Activated CD8-positive, alpha-beta T cell treated with anti-CD3 and anti-CD28 coated beads for 36 hours (primary cell): ENCODE results near the gene TMED6. TPM values are rescaled to one million over a fixed set of nuclear protein-coding genes. Genes with fewer than 3 reads are reported as not detected.

Experiments used
- ATAC-seq: fragments of 200-7000 bp; cut with Tn5 transposase; one replicate; pipeline ENCODE4 v1.10.0; 2021; ENCODE audit warnings: mild to moderate bottlenecking, moderate library complexity
- CTCF ChIA-PET: fragments of 350-600 bp; sonication (Branson Sonifier 250); formaldehyde crosslinking; loops from one replicate; lab custom pipeline; 2021; ENCODE audit warnings: antibody characterized with exemption; lab: Charles Lee
- POLR2A ChIA-PET: fragments of 350-600 bp; sonication (Branson Sonifier 250); formaldehyde crosslinking; loops from one replicate; lab custom pipeline; 2021; ENCODE audit warnings: antibody characterized with exemption; lab: Charles Lee
- DNase-seq: peaks from one replicate; pipeline ENCODE4 v3.0.0-alpha.2; 2020
- H3K27ac Mint-ChIP-seq: one replicate; pipeline ENCODE4 v1.8.0; 2021; ENCODE audit warnings: mild to moderate bottlenecking, mixed read lengths
- H3K27me3 Mint-ChIP-seq: one replicate; pipeline ENCODE4 v1.8.0; 2021; ENCODE audit warnings: mixed read lengths
- H3K36me3 Mint-ChIP-seq: one replicate; pipeline ENCODE4 v1.8.0; 2021; ENCODE audit warnings: low read depth, mixed read lengths
- H3K4me1 Mint-ChIP-seq: one replicate; pipeline ENCODE4 v1.8.0; 2021; ENCODE audit warnings: low read depth, mixed read lengths
- H3K4me3 Mint-ChIP-seq: one replicate; pipeline ENCODE4 v1.8.0; 2021; ENCODE audit warnings: mild to moderate bottlenecking, moderate library complexity, mixed read lengths
- H3K9me3 Mint-ChIP-seq: one replicate; pipeline ENCODE4 v1.8.0; 2021; ENCODE audit warnings: mixed read lengths
- intact Hi-C: fragments of 100-400 bp; cut with micrococcal nuclease; formaldehyde crosslinking; loops from one replicate; pipeline ENCODE4 v1.10.0; 2022
- total RNA-seq, 2 experiments: library from RNA; stranded (reverse); gene quantifications; one replicate each; pipeline ENCODE4 v1.2.3, GENCODE V29; 2021
- TF ChIP-seq, protein P1 (sequence below): fragments of 200-600 bp; IDR thresholded peaks from one replicate; pipeline ENCODE4 v1.8.0; 2022; ENCODE audit warnings: antibody characterized with exemption, mild to moderate bottlenecking

TMED6 gene
- total RNA-seq, 2 experiments from 2014 or later, result 1.2 to 2.2 TPM

DNA sequence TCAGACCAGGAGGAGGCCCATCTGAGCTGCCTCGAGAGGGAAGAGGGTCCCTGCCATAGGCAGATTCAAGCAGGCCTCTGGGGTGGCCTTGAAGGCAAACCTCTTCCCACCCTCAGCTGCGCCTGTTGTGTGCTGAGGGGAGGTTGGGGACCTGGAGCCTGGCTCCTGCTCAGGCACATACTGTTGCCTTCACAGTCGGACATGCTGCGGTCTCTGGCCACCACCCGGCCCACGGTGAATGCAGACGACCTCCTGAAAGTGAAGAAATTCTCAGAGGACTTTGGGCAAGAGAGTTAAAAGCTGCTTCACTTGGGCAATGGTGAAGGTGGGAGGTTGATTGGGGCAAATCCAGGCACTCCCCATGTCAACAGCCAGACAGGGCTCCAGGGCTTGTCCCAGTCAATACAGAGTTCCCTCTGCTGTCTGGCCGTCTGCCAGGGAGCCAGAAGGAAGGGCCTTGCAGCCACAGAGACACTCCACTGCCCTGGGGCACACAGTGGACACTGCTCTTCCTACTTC is 27.5 kb downstream of the TMED6 start:
- Mint-ChIP-seq H3K27me3 (no peaks in the 10 kb centered on the region), H3K27ac (no peak overlapping the region), H3K4me3 (no peak overlapping the region), H3K36me3 (peaks cover 53% of the 10 kb centered on the region), H3K9me3 (no peaks in the 10 kb centered on the region), H3K4me1 (peaks cover 38% of the 10 kb centered on the region)
- ChIA-PET CTCF (interaction anchor here (1.3 kb wide), 2 partner anchors 12 kb away, joined by 3 to 5 read pairs; no protein-coding TSS in a partner anchor), POLR2A (interaction anchor here (1.1 to 3.6 kb wide), 4 partner anchors 8 to 13 kb away, joined by 3 to 21 read pairs (median 9); partner anchors contain the start of genes COG8 and VPS4A)
- TF ChIP-seq, protein P1, sequence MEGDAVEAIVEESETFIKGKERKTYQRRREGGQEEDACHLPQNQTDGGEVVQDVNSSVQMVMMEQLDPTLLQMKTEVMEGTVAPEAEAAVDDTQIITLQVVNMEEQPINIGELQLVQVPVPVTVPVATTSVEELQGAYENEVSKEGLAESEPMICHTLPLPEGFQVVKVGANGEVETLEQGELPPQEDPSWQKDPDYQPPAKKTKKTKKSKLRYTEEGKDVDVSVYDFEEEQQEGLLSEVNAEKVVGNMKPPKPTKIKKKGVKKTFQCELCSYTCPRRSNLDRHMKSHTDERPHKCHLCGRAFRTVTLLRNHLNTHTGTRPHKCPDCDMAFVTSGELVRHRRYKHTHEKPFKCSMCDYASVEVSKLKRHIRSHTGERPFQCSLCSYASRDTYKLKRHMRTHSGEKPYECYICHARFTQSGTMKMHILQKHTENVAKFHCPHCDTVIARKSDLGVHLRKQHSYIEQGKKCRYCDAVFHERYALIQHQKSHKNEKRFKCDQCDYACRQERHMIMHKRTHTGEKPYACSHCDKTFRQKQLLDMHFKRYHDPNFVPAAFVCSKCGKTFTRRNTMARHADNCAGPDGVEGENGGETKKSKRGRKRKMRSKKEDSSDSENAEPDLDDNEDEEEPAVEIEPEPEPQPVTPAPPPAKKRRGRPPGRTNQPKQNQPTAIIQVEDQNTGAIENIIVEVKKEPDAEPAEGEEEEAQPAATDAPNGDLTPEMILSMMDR, result no peak
- intact Hi-C loops, result no loop called here
- DNase-seq (no peak), ATAC-seq (no peak)

DNA sequence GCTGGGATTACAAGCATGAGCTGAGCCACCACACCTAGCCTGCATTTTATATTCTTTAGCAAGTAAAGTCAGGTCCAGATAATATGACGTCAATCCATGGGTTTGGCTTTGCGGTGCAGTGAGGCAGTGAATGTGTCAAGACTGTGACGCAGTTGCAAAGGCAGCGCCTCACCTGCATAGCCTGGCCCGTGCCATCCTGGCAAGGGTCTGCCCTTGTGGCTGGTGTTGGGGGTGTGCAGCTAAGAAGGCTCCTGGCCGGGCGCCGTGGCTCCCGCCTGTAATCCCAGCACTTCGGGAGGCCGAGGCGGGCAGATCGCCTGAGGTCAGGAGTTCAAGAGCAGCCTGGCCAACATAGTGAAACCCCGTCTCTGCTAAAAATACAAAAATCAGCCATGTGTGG is 28.2 kb downstream of the TMED6 start:
- H3K36me3 Mint-ChIP-seq, result peaks cover 46% of the 10 kb centered on the region
- TF ChIP-seq, protein P1, result no peak
- intact Hi-C loops, result no loop called here
- ChIA-PET POLR2A (interaction anchor here (3.2 kb wide), 1 partner anchor 11 kb away, joined by 15 read pairs; the partner anchor contains the start of gene VPS4A), CTCF (interaction anchor here (1.3 kb wide), 2 partner anchors 11 to 13 kb away, joined by 3 to 5 read pairs; no protein-coding TSS in a partner anchor)
- ATAC-seq, result no peak
- H3K4me3 Mint-ChIP-seq, result no peak overlapping the region
- no peak for DNase-seq
- peaks cover 33% of the 10 kb centered on the region for H3K4me1 Mint-ChIP-seq
- H3K9me3 Mint-ChIP-seq, result no peaks in the 10 kb centered on the region
- no peaks in the 10 kb centered on the region for H3K27me3 Mint-ChIP-seq
- H3K27ac Mint-ChIP-seq, result no peak overlapping the region

DNA sequence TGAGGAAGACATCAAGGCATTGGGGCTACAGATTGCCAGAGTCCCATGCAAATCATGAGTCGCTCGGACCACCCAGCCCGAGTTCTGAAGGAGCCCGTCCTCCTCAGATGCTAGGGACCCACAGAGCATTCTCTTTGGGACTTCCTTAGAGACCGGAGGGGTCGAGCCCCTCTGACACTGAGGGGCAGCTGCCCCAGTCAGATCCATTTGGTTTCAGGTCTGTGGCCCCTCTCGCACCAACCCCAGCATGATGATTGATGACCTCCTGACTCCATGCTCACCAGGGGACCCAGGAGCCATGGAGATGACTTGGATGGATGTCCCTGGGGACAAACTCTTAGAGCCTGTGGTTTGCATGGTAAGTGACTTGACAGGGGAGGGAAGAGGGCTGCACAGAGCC is 29.2 kb downstream of the TMED6 start:
- H3K27me3 Mint-ChIP-seq, result no peaks in the 10 kb centered on the region
- peaks cover 41% of the 10 kb centered on the region for H3K36me3 Mint-ChIP-seq
- ATAC-seq (no peak), DNase-seq (no peak)
- POLR2A ChIA-PET, result interaction anchor here (0.6 to 3.2 kb wide), 2 partner anchors 10 to 403 kb away, joined by 3 to 15 read pairs; partner anchors contain the start of gene VPS4A
- no peaks in the 10 kb centered on the region for H3K9me3 Mint-ChIP-seq
- TF ChIP-seq, protein P1, result no peak
- CTCF ChIA-PET, result no interaction called here
- intact Hi-C loops, result no loop called here
- H3K4me3 Mint-ChIP-seq, result no peak overlapping the region
- peaks cover 27% of the 10 kb centered on the region for H3K4me1 Mint-ChIP-seq
- no peak overlapping the region for H3K27ac Mint-ChIP-seq

DNA sequence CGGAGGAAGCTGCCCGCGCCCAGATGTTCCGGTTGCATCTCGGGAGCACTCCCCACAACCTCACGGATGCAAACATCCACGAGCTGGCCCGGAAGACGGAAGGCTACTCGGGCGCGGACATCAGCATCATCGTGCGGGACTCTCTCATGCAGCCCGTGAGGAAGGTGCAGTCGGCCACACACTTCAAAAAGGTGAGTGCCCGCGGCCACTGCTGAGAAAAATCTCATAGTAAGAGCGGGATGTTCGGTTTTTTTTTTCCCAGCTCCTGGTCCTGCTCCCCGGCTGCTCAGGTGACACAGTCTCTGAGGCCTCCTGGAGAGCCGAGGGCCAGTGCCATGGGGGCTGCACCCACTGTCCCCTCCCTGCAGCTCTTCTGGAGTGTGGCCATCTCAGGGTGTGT is 30.5 kb downstream of the TMED6 start:
- Mint-ChIP-seq H3K4me1 (peaks cover 17% of the 10 kb centered on the region), H3K27ac (no peak overlapping the region), H3K36me3 (peaks cover 40% of the 10 kb centered on the region), H3K9me3 (no peaks in the 10 kb centered on the region), H3K27me3 (no peaks in the 10 kb centered on the region), H3K4me3 (no peak overlapping the region)
- ChIA-PET POLR2A (no interaction called here), CTCF (no interaction called here)
- intact Hi-C loops, result no loop called here
- ATAC-seq (no peak), DNase-seq (no peak)
- TF ChIP-seq, protein P1, result no peak

DNA sequence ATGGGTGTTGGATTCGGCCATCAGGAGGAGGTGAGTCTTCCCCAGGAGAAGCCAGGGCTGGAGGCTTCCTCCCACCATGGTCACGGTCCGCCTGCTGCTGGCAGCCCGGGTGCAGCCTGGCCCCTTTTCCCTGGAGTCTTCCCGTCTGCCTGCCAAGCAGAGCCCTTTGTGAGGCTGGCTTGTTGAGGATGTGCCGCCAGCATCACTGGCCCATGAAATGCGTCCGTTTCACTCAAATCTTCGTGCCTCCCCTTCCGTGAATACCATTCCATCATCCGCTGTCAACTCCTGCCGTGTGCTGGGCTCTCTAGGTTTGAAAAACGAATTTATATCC is 30.9 kb downstream of the TMED6 start:
- TF ChIP-seq, protein P1, result no peak
- intact Hi-C loops, result no loop called here
- Mint-ChIP-seq H3K27me3 (no peaks in the 10 kb centered on the region), H3K9me3 (no peaks in the 10 kb centered on the region), H3K4me1 (peaks cover 14% of the 10 kb centered on the region), H3K36me3 (peaks cover 36% of the 10 kb centered on the region), H3K4me3 (no peak overlapping the region), H3K27ac (no peak overlapping the region)
- CTCF ChIA-PET, result no interaction called here
- DNase-seq, result no peak
- no peak for ATAC-seq
- POLR2A ChIA-PET, result no interaction called here
